K562 (cell line): Measurements from ENCODE around the gene HNRNPH3. TPM values are rescaled to one million over a fixed set of nuclear protein-coding genes. Genes with fewer than 3 reads are reported as not detected.
A peak's percentile ranks its signal among the peaks of the same experiment; 100 is the strongest.

ENCODE experiments used
- DACH1 ChIP-seq: fragments of 450-650 bp; IDR thresholded peaks from 2 replicates; pipeline ENCODE4 v1.6.1; 2018; ENCODE audit not compliant: partially characterized antibody
- ELF1 ChIP-seq: fragments of 200-800 bp; sonication (Bioruptor generic); IDR thresholded peaks from 2 replicates; pipeline ENCODE4 v1.6.1; 2016; ENCODE audit warnings: missing genetic modification characterization, missing compliant biosample characterization
- FOS ChIP-seq: IDR thresholded peaks from 3 replicates; pipeline ENCODE4 v1.6.1; 2011; ENCODE audit not compliant: insufficient read length; ENCODE audit errors: extremely low read depth
- THRAP3 ChIP-seq: fragments of 450-650 bp; IDR thresholded peaks from 2 replicates; pipeline ENCODE4 v1.6.1; 2016; ENCODE audit warnings: mild to moderate bottlenecking, inconsistent platforms, borderline replicate concordance
- ZBTB40 ChIP-seq, 2 experiments: fragments of 450-650 bp in 1 of 2; sonication (generic) in 1 of 2; formaldehyde crosslinking in 1 of 2; IDR thresholded peaks; 2 replicates each; pipeline versions ENCODE4 v1.7.1 to v1.9.0; 2016 to 2022; ENCODE audit warnings: inconsistent platforms in 1 of 2, mild to moderate bottlenecking in 1 of 2, missing genetic modification reagents in 1 of 2
- polyA plus RNA-seq, 8 experiments: library from polyadenylated mRNA; depleted of rRNA in 4 of 8; stranded (reverse) in 5 of 8; unstranded in 3 of 8; fragments of >200 nt; fragmentation: Nextera tagmentation in 2 of 8; fragmentation: Illumina TruSeq in 1 of 8; extraction: Ambion mirVana in 2 of 8; extraction: Trizol in 1 of 8; gene quantifications; 2 replicates each; pipeline versions ENCODE4 v1.2.1 to v1.2.3, GENCODE V29; 2011 to 2014; ENCODE audit warnings: inconsistent platforms in 1 of 8, missing spikeins in 1 of 8
- total RNA-seq, 7 experiments: library from RNA; depleted of rRNA in 6 of 7; stranded (reverse); fragments of >200 nt in 6 of 7; fragmentation: Illumina TruSeq in 2 of 7; extraction: Trizol in 2 of 7; gene quantifications; 2 replicates each; pipeline versions ENCODE4 v1.2.1 to v1.2.3, GENCODE V29; 2011 to 2021; ENCODE audit warnings: low replicate concordance in 1 of 7
- TF ChIP-seq, protein P1 (sequence below), 2 experiments: fragments of 450-650 bp; formaldehyde crosslinking in 1 of 2; IDR thresholded peaks; 2 replicates each; pipeline versions ENCODE4 v1.4.0 to v1.6.1; 2014 to 2020; ENCODE audit warnings: mild to moderate bottlenecking in 2 of 2, borderline replicate concordance in 1 of 2, low read depth in 1 of 2

Gene HNRNPH3
- total and polyA plus RNA-seq, 9 of the 15 experiments (the other 6 are each of a cell fraction or from before 2014, with no cell fraction given), result 52.8 to 562 (median 152) TPM

DNA sequence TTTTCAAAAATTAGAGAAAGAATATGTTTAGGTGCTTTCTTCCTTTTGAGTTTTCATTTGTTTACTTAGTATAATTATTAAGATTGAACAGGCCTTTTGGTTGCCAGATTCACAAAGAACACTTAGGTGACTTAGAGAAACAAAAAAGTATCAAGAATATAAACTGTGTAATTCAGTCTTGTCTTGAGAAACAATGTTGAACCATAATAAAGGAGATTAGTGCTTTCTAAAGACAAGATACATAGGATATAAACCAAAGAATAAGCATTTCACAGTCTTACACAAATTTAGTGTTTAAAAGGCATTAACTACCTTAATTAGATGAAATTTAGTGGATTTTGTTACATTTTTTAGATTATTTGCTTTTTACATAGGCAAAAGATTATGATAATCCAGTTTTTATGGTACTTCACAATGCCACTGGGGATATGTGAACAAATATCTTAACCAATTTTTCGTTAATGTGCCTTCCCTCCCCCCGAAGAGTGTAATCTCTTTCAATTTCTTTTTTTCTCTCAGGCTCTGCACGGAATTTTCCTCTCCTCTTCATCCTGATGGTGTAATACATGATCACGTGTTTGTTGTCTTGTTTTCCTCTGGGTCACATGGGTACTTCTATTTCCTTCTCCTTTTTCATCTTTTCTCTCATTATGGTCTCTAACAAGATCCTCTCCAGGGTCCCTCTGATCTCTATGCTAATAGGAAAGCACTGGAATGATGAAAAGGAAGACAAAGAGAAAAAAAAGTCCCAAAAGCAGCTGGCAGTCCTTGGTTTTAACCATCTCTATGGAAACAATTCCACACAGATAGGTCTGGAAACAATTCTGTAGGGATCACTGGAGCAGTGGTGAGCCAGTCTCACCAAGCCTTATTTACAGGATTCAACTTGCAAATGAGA lies 3.7 kb upstream of the HNRNPH3 start (continued):
- TF ChIP-seq ZBTB40 (IDR thresholded peaks at IDR 0.05), result 0 out of 2 replicates have a peak, but pooled peaks have one; percentile 47
- TF ChIP-seq ZBTB40 (CRISPR knock-in tag; IDR thresholded peaks at IDR 0.05), result no peak
- peak; percentile 31; the same call in 1 of the 2 replicates for TF ChIP-seq THRAP3
- peak; percentile 16; the same call in 1 of the 2 replicates for TF ChIP-seq ELF1 (tag)
- no peak for TF ChIP-seq DACH1
- TF ChIP-seq, protein P1, sequence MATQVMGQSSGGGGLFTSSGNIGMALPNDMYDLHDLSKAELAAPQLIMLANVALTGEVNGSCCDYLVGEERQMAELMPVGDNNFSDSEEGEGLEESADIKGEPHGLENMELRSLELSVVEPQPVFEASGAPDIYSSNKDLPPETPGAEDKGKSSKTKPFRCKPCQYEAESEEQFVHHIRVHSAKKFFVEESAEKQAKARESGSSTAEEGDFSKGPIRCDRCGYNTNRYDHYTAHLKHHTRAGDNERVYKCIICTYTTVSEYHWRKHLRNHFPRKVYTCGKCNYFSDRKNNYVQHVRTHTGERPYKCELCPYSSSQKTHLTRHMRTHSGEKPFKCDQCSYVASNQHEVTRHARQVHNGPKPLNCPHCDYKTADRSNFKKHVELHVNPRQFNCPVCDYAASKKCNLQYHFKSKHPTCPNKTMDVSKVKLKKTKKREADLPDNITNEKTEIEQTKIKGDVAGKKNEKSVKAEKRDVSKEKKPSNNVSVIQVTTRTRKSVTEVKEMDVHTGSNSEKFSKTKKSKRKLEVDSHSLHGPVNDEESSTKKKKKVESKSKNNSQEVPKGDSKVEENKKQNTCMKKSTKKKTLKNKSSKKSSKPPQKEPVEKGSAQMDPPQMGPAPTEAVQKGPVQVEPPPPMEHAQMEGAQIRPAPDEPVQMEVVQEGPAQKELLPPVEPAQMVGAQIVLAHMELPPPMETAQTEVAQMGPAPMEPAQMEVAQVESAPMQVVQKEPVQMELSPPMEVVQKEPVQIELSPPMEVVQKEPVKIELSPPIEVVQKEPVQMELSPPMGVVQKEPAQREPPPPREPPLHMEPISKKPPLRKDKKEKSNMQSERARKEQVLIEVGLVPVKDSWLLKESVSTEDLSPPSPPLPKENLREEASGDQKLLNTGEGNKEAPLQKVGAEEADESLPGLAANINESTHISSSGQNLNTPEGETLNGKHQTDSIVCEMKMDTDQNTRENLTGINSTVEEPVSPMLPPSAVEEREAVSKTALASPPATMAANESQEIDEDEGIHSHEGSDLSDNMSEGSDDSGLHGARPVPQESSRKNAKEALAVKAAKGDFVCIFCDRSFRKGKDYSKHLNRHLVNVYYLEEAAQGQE (IDR thresholded peaks at IDR 0.05; ENCODE audit: borderline replicate concordance), result peak; percentile 68
- TF ChIP-seq, protein P1 (CRISPR knock-in tag; IDR thresholded peaks at IDR 0.05; ENCODE audit: low read depth), result no peak
- no peak for TF ChIP-seq FOS
